Esophagus muscularis mucosa (tissue), 4 donors: Measurements from ENCODE around the gene EVX2. TPM values are rescaled to one million over a fixed set of nuclear protein-coding genes. Genes with fewer than 3 reads are reported as not detected.

ENCODE experiments used
- DNase-seq: peaks from one replicate; pipeline ENCODE4 v3.0.0-alpha.2; 2017; ENCODE audit errors: extremely low spot score
- H3K27ac ChIP-seq, 4 donors: fragments of 200-600 bp; sonication (generic); replicated peaks in 1 of 4; 1 replicate in 3 of 4; 2 replicates in 1 of 4; pipeline ENCODE4 v1.5.1; 2016 to 2019; ENCODE audit warnings: mild to moderate bottlenecking in 1 of 4
- H3K27me3 ChIP-seq, 4 donors: fragments of 200-600 bp; sonication (generic); one replicate each; pipeline versions ENCODE4 v1.5.1 to v1.6.0; 2016 to 2019
- H3K36me3 ChIP-seq, 4 donors: fragments of 200-600 bp; sonication (generic); one replicate each; pipeline ENCODE4 v1.5.1; 2016 to 2019
- H3K4me1 ChIP-seq, 4 donors: fragments of 200-600 bp; sonication (generic); one replicate each; pipeline ENCODE4 v1.5.1; 2016 to 2019
- H3K4me3 ChIP-seq, 4 donors: fragments of 200-600 bp; sonication (generic); 1 replicate in 2 of 4; 2 replicates in 2 of 4; pipeline ENCODE4 v1.5.1; 2016 to 2019; ENCODE audit warnings: mild to moderate bottlenecking in 4 of 4, moderate library complexity in 1 of 4
- H3K9me3 ChIP-seq, 4 donors: fragments of 200-600 bp; sonication (generic); 1 replicate in 3 of 4; 2 replicates in 1 of 4; pipeline ENCODE4 v1.5.1; 2016 to 2019
- CTCF ChIP-seq, 3 experiments: fragments of 200-600 bp in 2 of 3; fragments of 450-650 bp in 1 of 3; sonication (generic) in 2 of 3; IDR thresholded peaks; one replicate each; pipeline ENCODE4 v1.5.1; 2017 to 2019; ENCODE audit warnings: antibody characterized with exemption in 3 of 3, mild to moderate bottlenecking in 2 of 3, moderate library complexity in 1 of 3
- EP300 ChIP-seq: sonication (generic); formaldehyde crosslinking; IDR thresholded peaks from one replicate; pipeline ENCODE4 v1.6.1; 2017; ENCODE audit warnings: antibody characterized with exemption
- POLR2A ChIP-seq: fragments of 450-650 bp; IDR thresholded peaks from one replicate; pipeline ENCODE4 v1.6.1; 2017; ENCODE audit warnings: antibody characterized with exemption, moderate library complexity, mild to moderate bottlenecking, low read depth
- POLR2AphosphoS5 ChIP-seq, 2 donors: sonication (generic); formaldehyde crosslinking; IDR thresholded peaks; one replicate each; pipeline ENCODE4 v1.6.1; 2017; ENCODE audit warnings: antibody characterized with exemption in 2 of 2
- WGBS: methylation state at CpG from one replicate; pipeline ENCODE4 v1.1.5; 2018; 5-methylcytosine and 5-hydroxymethylcytosine counted together
- intact Hi-C: fragments of 100-400 bp; cut with DNase I; formaldehyde crosslinking; loops from one replicate; pipeline ENCODE4 v1.15.1; 2023
- total RNA-seq, 4 donors: library from RNA; depleted of rRNA; stranded (reverse); fragments of >200 nt; gene quantifications; one replicate each; pipeline versions ENCODE4 v1.1.0 to v1.2.1, GENCODE V29; 2016

The EVX2 gene
- total RNA-seq, 4 donors from 2014 or later, result 0.11 TPM; not detected in 3

GRCh38 chr2:176079831-176080539 lies 3.8 kb downstream of the EVX2 start:
- Histone ChIP-seq H3K27ac (no peak overlapping the region), H3K36me3 (no peaks in the 10 kb centered on the region), H3K4me3 (peak overlapping the region; percentile 26 to 48 (median 38)), H3K4me1 (peaks cover 18 to 49% (median 45%) of the 10 kb centered on the region in 4 donors), H3K27me3 (peaks cover 0 to 100% (median 89%) of the 10 kb centered on the region in 4 donors), H3K9me3 (peaks cover 0 to 3% (median 0%) of the 10 kb centered on the region in 4 donors)
- DNase-seq, result no peak
- WGBS, result 2% methylated on average over 22 of the region's 86 CpGs
- intact Hi-C loops, result loop anchor here (5.0 to 10.0 kb wide), 2 partner anchors 713 to 1745 kb away; partner anchors contain the start of gene SP9
- no peak for TF ChIP-seq EP300
- no peak for TF ChIP-seq POLR2A
- TF ChIP-seq CTCF (IDR thresholded peaks at IDR 0.05), result peak in 1 of 3 experiments; percentile 54
- TF ChIP-seq POLR2AphosphoS5 (IDR thresholded peaks at IDR 0.05), result no peak

GRCh38 chr2:176079285-176079830 lies 4.4 kb downstream of the EVX2 start:
- peaks cover 0 to 100% (median 90%) of the 10 kb centered on the region in 4 donors for H3K27me3 ChIP-seq
- intact Hi-C loops, result loop anchor here (5.0 kb wide), 1 partner anchor 712 kb away; no protein-coding TSS in a partner anchor
- TF ChIP-seq POLR2AphosphoS5 (IDR thresholded peaks at IDR 0.05), result no peak
- TF ChIP-seq EP300, result no peak
- TF ChIP-seq POLR2A, result no peak
- TF ChIP-seq CTCF (IDR thresholded peaks at IDR 0.05), result no peak
- peak overlapping the region in 3 of 4 donors; percentile 25 to 40 (median 36) for H3K4me3 ChIP-seq
- 2% methylated on average over 30 of the region's 30 CpGs for WGBS
- peaks cover 0 to 3% (median 0%) of the 10 kb centered on the region in 4 donors for H3K9me3 ChIP-seq
- peaks cover 18 to 43% (median 40%) of the 10 kb centered on the region in 4 donors for H3K4me1 ChIP-seq
- no peaks in the 10 kb centered on the region for H3K36me3 ChIP-seq
- no peak for DNase-seq
- no peak overlapping the region for H3K27ac ChIP-seq

- intact Hi-C loops, result loop anchor here (5.0 kb wide), 1 partner anchor 711 kb away; no protein-coding TSS in a partner anchor
- Histone ChIP-seq H3K9me3 (peaks cover 0 to 3% (median 0%) of the 10 kb centered on the region in 4 donors), H3K27ac (no peak overlapping the region), H3K36me3 (no peaks in the 10 kb centered on the region), H3K4me3 (no peak overlapping the region), H3K27me3 (peaks cover 0 to 100% (median 90%) of the 10 kb centered on the region in 4 donors), H3K4me1 (peaks cover 18 to 42% (median 37%) of the 10 kb centered on the region in 4 donors)
- TF ChIP-seq POLR2A (no peak), POLR2AphosphoS5 (IDR thresholded peaks at IDR 0.05) (no peak), CTCF (IDR thresholded peaks at IDR 0.05) (no peak), EP300 (no peak)
- no peak for DNase-seq
- 13% methylated on average over 25 of the region's 25 CpGs for WGBS
These were observed 5.0 kb downstream of the EVX2 start for GRCh38 chr2:176078541-176079284.

DNA sequence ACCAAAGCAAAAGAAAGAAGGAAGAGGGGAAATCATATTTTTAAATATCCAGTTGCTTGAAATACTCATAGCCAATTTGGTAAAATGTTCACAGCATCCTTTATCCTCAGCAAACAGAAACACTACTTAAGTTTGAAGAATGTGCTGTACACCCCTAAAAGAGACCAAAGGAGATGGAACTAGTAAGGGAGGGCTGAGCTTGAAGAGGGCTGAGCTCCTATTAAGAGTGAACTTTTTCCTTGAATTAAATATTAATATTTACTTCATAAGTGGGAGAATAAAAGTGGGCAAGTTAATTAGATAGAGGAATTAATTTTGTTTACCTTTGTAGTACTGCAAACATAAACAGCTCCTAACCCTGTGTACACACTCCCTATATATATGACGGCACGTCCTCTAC lies 7.0 kb downstream of the EVX2 start:
- Histone ChIP-seq H3K4me3 (no peak overlapping the region), H3K27ac (no peak overlapping the region), H3K4me1 (peaks cover 13 to 39% (median 29%) of the 10 kb centered on the region in 4 donors), H3K36me3 (no peaks in the 10 kb centered on the region), H3K9me3 (no peaks in the 10 kb centered on the region), H3K27me3 (peaks cover 0 to 100% (median 88%) of the 10 kb centered on the region in 4 donors)
- WGBS, result 23% methylated on average over 2 of the region's 2 CpGs
- no peak for DNase-seq
- TF ChIP-seq EP300 (no peak), POLR2AphosphoS5 (IDR thresholded peaks at IDR 0.05) (no peak), POLR2A (no peak), CTCF (IDR thresholded peaks at IDR 0.05) (no peak)
- intact Hi-C loops, result loop anchor here (5.0 kb wide), 1 partner anchor 709 kb away; no protein-coding TSS in a partner anchor
